IMR-90 (cell line): ENCODE results near the gene ZNF408. TPM values are rescaled to one million over a fixed set of nuclear protein-coding genes. Genes with fewer than 3 reads are reported as not detected.

Experiments
- ATAC-seq: fragments of 200-7000 bp; cut with Tn5 transposase; 2 replicates; pipeline ENCODE4 v1.9.1; 2020; ENCODE audit warnings: low read depth, mild to moderate bottlenecking, moderate library complexity
- BruUV-seq: library from RNA; stranded (reverse); fragments of 400-500 nt; replicated peaks from 2 replicates; lab custom pipeline; 2021; lab: Mats Ljungman, UMichigan
- CTCF ChIA-PET: fragments of 300-600 bp; formaldehyde crosslinking; extraction: SDS; loops from one replicate; lab custom pipeline; 2021; ENCODE audit warnings: antibody characterized with exemption; lab: Yijun Ruan, JAX
- POLR2A ChIA-PET: fragments of 300-600 bp; sonication (Branson Sonifier 250); formaldehyde crosslinking; loops from one replicate; lab custom pipeline; 2022; ENCODE audit warnings: antibody characterized with exemption; ENCODE audit not compliant: unreplicated experiment; lab: Charles Lee
- DNase-seq: peaks from one replicate; pipeline ENCODE4 v3.0.0; 2013
- H2AFZ ChIP-seq: replicated peaks from 2 replicates; pipeline ENCODE3; 2013; ENCODE audit warnings: low read length, mild to moderate bottlenecking; ENCODE audit not compliant: poor library complexity
- H2AK5ac ChIP-seq: 2 replicates; pipeline ENCODE4 v1.6.1; 2013; ENCODE audit warnings: low read depth, low read length, inconsistent platforms
- H2AK9ac ChIP-seq: replicated peaks from 2 replicates; pipeline ENCODE3; 2013; ENCODE audit warnings: mild to moderate bottlenecking, low read depth, low read length, moderate library complexity; ENCODE audit not compliant: poor library complexity
- H2BK120ac ChIP-seq: 2 replicates; pipeline ENCODE4 v1.6.1; 2013; ENCODE audit warnings: low read depth, low read length, inconsistent platforms
- H2BK15ac ChIP-seq: 3 replicates; pipeline ENCODE4 v1.6.1; 2013; ENCODE audit warnings: low read depth, low read length, inconsistent platforms
- H2BK20ac ChIP-seq: 2 replicates; pipeline ENCODE4 v1.6.1; 2013; ENCODE audit warnings: low read depth, mild to moderate bottlenecking, inconsistent platforms, low read length, moderate library complexity
- H2BK5ac ChIP-seq: 2 replicates; pipeline ENCODE4 v1.6.1; 2013; ENCODE audit warnings: mild to moderate bottlenecking, low read depth, low read length, inconsistent platforms; ENCODE audit not compliant: poor library complexity, severe bottlenecking
- H3K14ac ChIP-seq: replicated peaks from 2 replicates; pipeline ENCODE4 v1.6.1; 2013; ENCODE audit warnings: low read depth, low read length, inconsistent platforms
- H3K18ac ChIP-seq: 2 replicates; pipeline ENCODE4 v1.6.1; 2013; ENCODE audit warnings: low read depth, low read length, control low read depth
- H3K23ac ChIP-seq: 2 replicates; pipeline ENCODE4 v1.6.1; 2013; ENCODE audit warnings: low read depth, low read length, inconsistent platforms
- H3K27ac ChIP-seq: 2 replicates; pipeline ENCODE4 v1.5.1; 2013; ENCODE audit warnings: mild to moderate bottlenecking, control low read depth, low read length; ENCODE audit not compliant: insufficient read depth
- H3K27me3 ChIP-seq: 2 replicates; pipeline ENCODE4 v1.6.1; 2013; ENCODE audit warnings: low read length; ENCODE audit not compliant: control insufficient read depth, insufficient read depth
- H3K36me3 ChIP-seq: 2 replicates; pipeline ENCODE4 v1.6.1; 2013; ENCODE audit warnings: low read length, mixed read lengths; ENCODE audit not compliant: control insufficient read depth, insufficient read depth
- H3K4ac ChIP-seq: 2 replicates; pipeline ENCODE4 v1.6.1; 2013; ENCODE audit warnings: low read depth, low read length, inconsistent platforms
- H3K4me1 ChIP-seq: 2 replicates; pipeline ENCODE4 v1.6.1; 2013; ENCODE audit warnings: low read length, mixed read lengths; ENCODE audit not compliant: control insufficient read depth, insufficient read depth
- H3K4me2 ChIP-seq: 2 replicates; pipeline ENCODE4 v1.6.1; 2013; ENCODE audit warnings: low read depth, mild to moderate bottlenecking, control low read depth, low read length, moderate library complexity
- H3K4me3 ChIP-seq: 2 replicates; pipeline ENCODE4 v1.5.1; 2013; ENCODE audit warnings: low read depth, mild to moderate bottlenecking, control low read depth, low read length, moderate library complexity; ENCODE audit not compliant: insufficient read depth
- H3K56ac ChIP-seq: 2 replicates; pipeline ENCODE4 v1.6.1; 2013; ENCODE audit warnings: low read length, inconsistent platforms; ENCODE audit not compliant: insufficient read depth; ENCODE audit errors: extremely low read depth
- H3K79me1 ChIP-seq, 2 experiments: 2 replicates each; pipeline ENCODE4 v1.6.1; 2013; ENCODE audit warnings: low read length in 2 of 2, inconsistent platforms in 1 of 2, low read depth in 1 of 2
- H3K9ac ChIP-seq: 2 replicates; pipeline ENCODE4 v1.6.1; 2013; ENCODE audit warnings: low read depth, low read length, control low read depth
- H3K9me1 ChIP-seq: 2 replicates; pipeline ENCODE4 v1.6.1; 2013; ENCODE audit warnings: low read length, inconsistent platforms; ENCODE audit not compliant: insufficient read depth
- H3K9me3 ChIP-seq: 2 replicates; pipeline ENCODE4 v1.6.1; 2013; ENCODE audit warnings: low read length; ENCODE audit not compliant: control insufficient read depth, insufficient read depth
- H4K20me1 ChIP-seq: 2 replicates; pipeline ENCODE4 v1.6.1; 2013; ENCODE audit warnings: low read length, inconsistent platforms; ENCODE audit not compliant: insufficient read depth
- H4K5ac ChIP-seq: 2 replicates; pipeline ENCODE4 v1.6.1; 2013; ENCODE audit warnings: mild to moderate bottlenecking, low read depth, low read length, control low read depth
- H4K8ac ChIP-seq, 2 experiments: 2 replicates each; pipeline ENCODE4 v1.6.1; 2013; ENCODE audit warnings: low read depth in 2 of 2, low read length in 2 of 2, control low read depth in 1 of 2, inconsistent platforms in 1 of 2
- H4K91ac ChIP-seq: 2 replicates; pipeline ENCODE4 v1.6.1; 2013; ENCODE audit warnings: low read depth, low read length, inconsistent platforms; ENCODE audit not compliant: insufficient read depth
- FOS ChIP-seq: fragments of 150-350 bp; IDR thresholded peaks from 2 replicates; pipeline ENCODE4 v1.6.1; 2016; ENCODE audit warnings: low read depth, low read length
- MAFK ChIP-seq: IDR thresholded peaks from 2 replicates; pipeline ENCODE4 v1.6.1; 2012; ENCODE audit warnings: low read depth, low read length, improper control_type of control experiment
- MAZ ChIP-seq: IDR thresholded peaks from 2 replicates; pipeline ENCODE4 v1.6.1; 2012; ENCODE audit warnings: low read depth, mild to moderate bottlenecking, low read length, improper control_type of control experiment, moderate library complexity, borderline replicate concordance
- NFE2L2 ChIP-seq: fragments of 150-350 bp; IDR thresholded peaks from 2 replicates; pipeline ENCODE4 v1.6.1; 2016; ENCODE audit warnings: low read depth, mild to moderate bottlenecking, low read length
- POLR2A ChIP-seq: IDR thresholded peaks from 2 replicates; pipeline ENCODE4 v1.6.1; 2012; ENCODE audit warnings: mild to moderate bottlenecking, low read depth, low read length
- RFX5 ChIP-seq: IDR thresholded peaks from 2 replicates; pipeline ENCODE4 v1.8.0; 2012; ENCODE audit warnings: low read depth, mild to moderate bottlenecking, low read length, moderate library complexity
- WGBS, 2 experiments: methylation state at CpG; one replicate each; pipeline versions ENCODE4 v1.1.5 to v1.1.7; 2013; ENCODE audit warnings: missing lambda C conversion rate in 2 of 2; ENCODE audit not compliant: insufficient read length in 1 of 2; ENCODE audit errors: extremely low coverage in 2 of 2; 5-methylcytosine and 5-hydroxymethylcytosine counted together
- dilution Hi-C: fragments of 300-500 bp; cut with HindIII; formaldehyde crosslinking; loops from one replicate; pipeline ENCODE4 v1.14.3; 2018; ENCODE audit warnings: low sequenced_read_pairs; ENCODE audit not compliant: unreplicated experiment
- in situ Hi-C: fragments of 300-500 bp; cut with MboI; formaldehyde crosslinking; loops from 3 replicates; pipeline ENCODE4 v1.14.3; 2019; ENCODE audit warnings: low sequenced_read_pairs, inconsistent platforms, mixed read lengths
- intact Hi-C: fragments of 100-400 bp; cut with micrococcal nuclease; formaldehyde crosslinking; loops from 2 replicates; pipeline ENCODE4 v1.10.0; 2022
- polyA plus RNA-seq, 3 experiments: library from polyadenylated mRNA; depleted of rRNA; stranded (reverse); fragments of >200 nt; gene quantifications; 2 replicates each; pipeline ENCODE4 v1.2.3, GENCODE V29; 2012; ENCODE audit warnings: low replicate concordance in 1 of 3
- total RNA-seq: library from RNA; depleted of rRNA; stranded (reverse); fragments of >200 nt; gene quantifications from 2 replicates; pipeline ENCODE4 v1.2.3, GENCODE V29; 2012

Gene ZNF408
- total and polyA plus RNA-seq, 2 of the 4 experiments (the other 2 are of a cell fraction): 9.5 to 11.1 TPM

DNA sequence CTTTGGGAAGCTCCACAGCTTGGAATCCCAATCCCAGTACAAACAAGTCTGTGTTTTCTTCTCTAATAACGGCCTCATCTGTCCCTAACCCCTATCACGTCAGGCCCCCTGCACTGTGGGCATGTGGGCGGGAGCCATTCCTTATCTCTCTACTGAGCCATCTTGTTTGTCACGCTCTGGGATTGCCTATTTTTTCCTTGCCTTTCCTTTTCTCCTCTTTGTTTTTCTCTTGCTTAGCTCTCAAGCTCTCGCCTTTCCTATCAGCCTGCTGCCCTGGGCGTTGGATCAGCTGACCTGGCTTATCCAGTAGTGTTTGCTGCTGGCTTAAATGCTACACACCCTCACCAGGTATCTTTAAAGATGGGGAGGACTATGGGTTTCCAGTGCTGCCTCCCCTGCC is 36.2 kb upstream of the ZNF408 start:
- H4K8ac ChIP-seq: no peak overlapping the region
- TF ChIP-seq MAZ: no peak
- TF ChIP-seq FOS: no peak
- TF ChIP-seq POLR2A: no peak
- TF ChIP-seq NFE2L2: no peak
- no peak for TF ChIP-seq RFX5
- TF ChIP-seq MAFK: no peak
- H3K27ac ChIP-seq: no peak overlapping the region
- ChIA-PET POLR2A (no interaction called here), CTCF (no interaction called here)
- intact Hi-C loops (no loop called here), in situ Hi-C loops (no loop called here), dilution Hi-C loops (no loop called here)
- no peaks in the 10 kb centered on the region for H4K20me1 ChIP-seq
- H3K36me3 ChIP-seq: peaks cover 46% of the 10 kb centered on the region
- H3K27me3 ChIP-seq: no peaks in the 10 kb centered on the region
- no peak overlapping the region for H4K5ac ChIP-seq
- H3K4ac ChIP-seq: no peak overlapping the region
- no peak overlapping the region for H3K56ac ChIP-seq
- ATAC-seq (no peak), DNase-seq (no peak)
- H2AK5ac ChIP-seq: no peak overlapping the region
- H3K4me1 ChIP-seq: peaks cover 5% of the 10 kb centered on the region
- H2BK5ac ChIP-seq: no peak overlapping the region
- BruUV-seq: no TSS peak
- WGBS, 2 experiments: 47% methylated on average over 2 of the region's 6 CpGs; no CpG with 5 or more reads in 1 of the 2 experiments
- H3K14ac ChIP-seq: no peak overlapping the region
- no peak overlapping the region for H3K18ac ChIP-seq
- no peak overlapping the region for H3K4me2 ChIP-seq
- H3K23ac ChIP-seq: no peak overlapping the region
- H3K9ac ChIP-seq: no peak overlapping the region
- no peak overlapping the region for H2BK120ac ChIP-seq
- no peak overlapping the region for H2AK9ac ChIP-seq
- H2BK20ac ChIP-seq: no peak overlapping the region
- H3K79me1 ChIP-seq: peaks cover 0 to 8% of the 10 kb centered on the region in 2 experiments; a peak in 2 of 4 replicates
- no peak overlapping the region for H3K4me3 ChIP-seq
- peaks cover 12% of the 10 kb centered on the region for H3K9me1 ChIP-seq
- no peaks in the 10 kb centered on the region for H3K9me3 ChIP-seq
- no peak overlapping the region for H2AFZ ChIP-seq
- H2BK15ac ChIP-seq: no peak overlapping the region
- H4K91ac ChIP-seq: no peak overlapping the region
